Body of pancreas (tissue), 4 donors: ENCODE measurements around the gene BIK.

Source experiments
- POLR2A ChIP-seq, 3 donors: fragments of 450-650 bp; IDR thresholded peaks; one replicate each; pipeline ENCODE4 v1.6.1; 2016; ENCODE audit warnings: antibody characterized with exemption in 3 of 3, mild to moderate bottlenecking in 2 of 3
- TF ChIP-seq, protein P1 (sequence below), 7 experiments: fragments of 450-650 bp in 4 of 7; fragments of 200-600 bp in 3 of 7; sonication (generic) in 3 of 7; IDR thresholded peaks; one replicate each; pipeline ENCODE4 v1.5.1; 2016 to 2019; ENCODE audit warnings: antibody characterized with exemption in 7 of 7

DNA sequence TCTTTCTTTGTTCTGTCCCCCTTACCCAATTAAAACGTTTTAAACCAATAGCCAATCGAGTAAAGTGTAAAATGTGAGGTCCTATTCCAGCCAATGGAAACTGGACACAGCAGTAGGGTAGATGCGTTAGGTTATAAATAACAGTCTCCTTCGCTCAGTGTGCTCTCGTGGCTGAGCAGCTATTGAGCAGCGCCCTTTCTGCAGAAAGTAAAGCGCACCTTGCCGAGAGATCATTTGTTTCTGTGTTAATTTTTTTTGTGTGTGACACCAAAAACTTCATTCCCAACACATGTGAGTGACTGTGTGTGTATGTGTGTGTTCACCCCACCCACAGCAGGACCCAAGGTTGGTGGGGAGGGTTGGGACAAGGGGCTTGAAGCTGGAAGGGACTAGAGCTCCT is 14.1 kb upstream of the BIK start:
- TF ChIP-seq, protein P1, sequence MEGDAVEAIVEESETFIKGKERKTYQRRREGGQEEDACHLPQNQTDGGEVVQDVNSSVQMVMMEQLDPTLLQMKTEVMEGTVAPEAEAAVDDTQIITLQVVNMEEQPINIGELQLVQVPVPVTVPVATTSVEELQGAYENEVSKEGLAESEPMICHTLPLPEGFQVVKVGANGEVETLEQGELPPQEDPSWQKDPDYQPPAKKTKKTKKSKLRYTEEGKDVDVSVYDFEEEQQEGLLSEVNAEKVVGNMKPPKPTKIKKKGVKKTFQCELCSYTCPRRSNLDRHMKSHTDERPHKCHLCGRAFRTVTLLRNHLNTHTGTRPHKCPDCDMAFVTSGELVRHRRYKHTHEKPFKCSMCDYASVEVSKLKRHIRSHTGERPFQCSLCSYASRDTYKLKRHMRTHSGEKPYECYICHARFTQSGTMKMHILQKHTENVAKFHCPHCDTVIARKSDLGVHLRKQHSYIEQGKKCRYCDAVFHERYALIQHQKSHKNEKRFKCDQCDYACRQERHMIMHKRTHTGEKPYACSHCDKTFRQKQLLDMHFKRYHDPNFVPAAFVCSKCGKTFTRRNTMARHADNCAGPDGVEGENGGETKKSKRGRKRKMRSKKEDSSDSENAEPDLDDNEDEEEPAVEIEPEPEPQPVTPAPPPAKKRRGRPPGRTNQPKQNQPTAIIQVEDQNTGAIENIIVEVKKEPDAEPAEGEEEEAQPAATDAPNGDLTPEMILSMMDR (IDR thresholded peaks at IDR 0.05): no peak
- no peak for TF ChIP-seq POLR2A (IDR thresholded peaks at IDR 0.05)
